ENCODE measurements around the gene CA10.

The CA10 gene

DNA sequence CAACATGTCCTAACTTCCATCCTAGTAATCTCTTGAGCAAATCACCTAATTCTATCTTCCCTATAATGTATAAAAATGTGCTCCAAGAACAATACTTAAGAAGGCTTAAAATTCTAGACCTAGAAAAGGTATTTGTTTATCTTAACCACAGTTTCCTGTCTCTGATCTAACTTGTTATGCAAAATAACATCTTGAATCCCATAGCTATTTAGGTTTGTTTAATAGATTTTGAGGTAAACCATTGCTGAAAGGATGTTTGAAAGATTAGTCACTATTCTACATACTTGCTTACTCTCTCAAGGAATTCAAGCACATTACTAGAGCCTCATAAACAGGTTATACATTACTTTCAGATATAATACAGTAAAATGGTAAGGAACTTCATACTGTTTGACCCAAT is 13.0 kb downstream of the CA10 start:
- ATAC-seq: no peak

DNA sequence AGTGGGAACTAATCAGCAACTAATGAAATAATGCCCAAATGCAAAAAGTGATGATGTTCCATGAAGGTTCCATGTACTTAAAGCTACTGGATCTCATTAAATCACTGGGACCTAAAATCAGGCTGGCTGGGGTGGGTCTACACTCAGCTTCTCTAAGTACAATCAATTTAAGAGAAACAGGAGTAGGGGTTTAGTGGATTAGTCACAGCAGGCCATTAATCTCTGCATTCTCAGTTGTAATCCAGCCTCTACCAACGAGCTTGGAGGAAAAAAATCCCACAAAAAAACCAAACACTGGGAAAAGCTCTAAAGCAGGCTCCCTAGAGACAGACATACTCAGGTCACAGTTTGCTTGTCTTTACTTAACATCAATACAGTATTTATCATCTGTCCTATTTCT is 15.0 kb downstream of the CA10 start:
- ATAC-seq: no peak

DNA sequence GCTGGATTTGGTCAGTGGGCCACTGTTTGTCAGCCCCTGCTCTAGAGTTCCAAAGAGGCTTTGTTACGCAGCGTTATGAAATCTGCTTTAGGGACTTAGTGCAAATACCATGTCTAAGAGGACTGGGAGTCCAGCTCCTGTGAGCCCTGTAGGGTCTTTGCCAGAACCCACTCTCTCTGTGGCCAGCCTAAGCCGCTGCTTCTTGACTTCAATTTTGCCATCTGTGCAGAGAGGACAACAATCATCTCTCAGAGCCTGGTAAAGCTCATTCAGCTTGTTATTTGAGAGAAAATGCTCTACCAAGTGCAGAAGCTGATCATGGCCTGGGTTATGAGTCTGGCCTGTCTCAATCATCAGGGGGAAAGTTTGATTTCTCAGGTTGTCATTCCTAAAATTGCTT is 17.9 kb downstream of the CA10 start:
- ATAC-seq: no peak

DNA sequence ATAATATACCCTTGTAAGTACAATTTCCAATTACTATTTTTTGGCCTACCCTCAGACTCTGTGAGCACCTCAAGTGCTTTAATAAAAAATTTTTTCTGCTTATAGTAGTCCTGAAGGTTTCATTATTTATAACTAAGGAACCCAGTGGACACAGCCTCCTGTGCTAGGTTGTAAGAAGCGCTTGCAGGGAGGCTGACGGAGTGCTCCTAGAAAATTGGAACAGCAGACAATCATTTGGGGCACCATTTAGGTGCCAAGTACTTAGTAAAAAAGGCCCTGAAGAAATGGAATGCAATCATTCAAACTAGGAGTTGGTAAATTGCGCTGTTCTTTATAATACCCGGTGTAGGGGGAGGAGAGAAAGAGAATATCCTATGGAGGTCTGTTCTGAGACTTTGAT is 19.8 kb downstream of the CA10 start:
- ATAC-seq: no peak

DNA sequence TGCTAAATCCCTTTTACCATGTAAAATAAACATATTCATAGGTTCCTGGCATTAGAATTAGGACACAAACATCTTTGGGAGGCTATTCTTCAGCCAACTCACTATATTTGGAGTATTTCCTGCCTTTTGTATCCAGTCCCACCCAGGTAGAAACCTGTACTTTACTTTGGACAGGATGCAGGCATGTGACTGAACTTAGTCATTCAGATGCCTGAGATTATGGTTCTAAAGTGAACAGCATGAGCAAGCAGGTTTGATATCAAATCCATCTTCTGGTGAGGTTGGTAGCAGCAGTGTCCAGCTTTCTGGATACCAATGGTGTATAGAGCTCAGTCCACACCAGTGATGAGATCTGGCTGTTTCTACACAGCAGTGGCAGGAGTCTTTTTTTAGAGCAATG is 20.2 kb downstream of the CA10 start:
- no peak for ATAC-seq

DNA sequence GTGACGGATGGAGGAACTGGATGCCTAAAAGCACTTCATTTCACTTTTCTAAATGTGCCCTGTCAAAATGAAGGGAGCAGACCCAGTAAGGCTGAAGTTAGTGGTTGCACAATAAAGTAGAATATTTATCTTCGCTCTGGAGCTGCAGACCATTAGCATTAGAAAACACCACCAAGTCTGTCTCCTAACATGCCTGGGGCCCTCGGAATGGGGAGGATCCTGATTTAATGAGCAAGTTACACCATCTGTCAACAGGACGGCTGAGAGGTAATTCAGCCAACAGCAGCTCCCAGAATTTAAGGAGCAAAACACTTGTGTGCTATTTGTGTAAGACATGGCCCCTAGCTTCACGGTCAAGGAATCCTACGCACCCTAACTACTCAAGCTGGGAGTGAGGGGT is 22.3 kb downstream of the CA10 start:
- ATAC-seq: no peak

DNA sequence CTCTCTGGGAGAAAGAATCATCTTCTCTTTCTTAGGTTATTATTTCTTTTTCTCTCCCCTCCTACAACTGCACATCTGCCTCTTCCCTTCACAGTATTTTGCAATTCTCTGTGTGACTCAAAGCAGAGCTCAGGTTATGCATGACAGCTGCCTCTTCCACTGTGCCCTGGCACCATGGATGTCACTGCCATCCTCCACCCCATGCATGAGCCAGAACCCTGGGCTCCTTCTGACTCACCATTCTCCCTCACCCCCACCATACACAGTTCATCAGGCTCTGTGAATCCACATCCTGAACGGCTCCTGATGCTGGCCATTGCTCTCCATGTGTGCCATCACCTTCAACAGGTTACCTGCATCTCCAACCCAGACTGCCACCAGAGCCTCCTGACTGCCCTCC is 23.9 kb downstream of the CA10 start:
- no peak for ATAC-seq

DNA sequence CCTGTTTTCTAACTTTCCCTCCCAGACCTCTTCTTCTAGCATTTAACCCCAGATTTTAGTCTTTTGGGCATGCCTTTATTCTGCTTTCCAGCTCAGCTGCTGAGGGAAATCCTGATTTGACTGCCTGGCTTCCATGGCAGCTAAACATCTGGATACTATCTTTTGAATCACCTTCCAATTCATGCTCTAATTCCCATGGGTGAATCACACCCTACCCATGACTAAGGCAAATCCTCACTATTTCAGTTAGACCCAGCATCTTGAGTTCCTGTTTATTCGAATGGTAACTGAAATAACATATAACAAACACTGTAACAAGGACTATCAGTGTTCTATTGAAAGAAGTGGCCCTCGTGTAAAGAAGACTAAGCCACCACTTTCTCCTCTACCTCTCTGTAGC is 29.8 kb downstream of the CA10 start:
- ATAC-seq: no peak

DNA sequence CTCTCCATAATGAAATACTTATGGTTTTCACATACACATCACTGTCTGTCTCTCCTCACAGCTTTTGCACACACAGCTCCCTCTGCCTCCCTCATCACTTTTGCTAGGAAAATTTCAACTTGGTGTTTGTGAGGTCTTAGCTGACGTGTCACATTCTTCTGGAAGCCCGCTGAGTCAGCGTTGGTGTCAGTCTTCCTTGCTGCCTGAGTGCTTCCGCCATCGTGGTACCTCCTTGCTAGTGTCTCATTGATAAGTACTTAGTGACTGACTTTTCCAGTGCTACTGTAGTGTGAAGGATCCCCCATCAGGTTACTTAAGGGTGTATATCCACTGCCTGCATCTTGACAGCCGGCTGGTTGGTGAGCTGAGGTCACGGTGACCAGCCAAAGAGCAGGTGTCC is 33.5 kb downstream of the CA10 start:
- no peak for ATAC-seq

DNA sequence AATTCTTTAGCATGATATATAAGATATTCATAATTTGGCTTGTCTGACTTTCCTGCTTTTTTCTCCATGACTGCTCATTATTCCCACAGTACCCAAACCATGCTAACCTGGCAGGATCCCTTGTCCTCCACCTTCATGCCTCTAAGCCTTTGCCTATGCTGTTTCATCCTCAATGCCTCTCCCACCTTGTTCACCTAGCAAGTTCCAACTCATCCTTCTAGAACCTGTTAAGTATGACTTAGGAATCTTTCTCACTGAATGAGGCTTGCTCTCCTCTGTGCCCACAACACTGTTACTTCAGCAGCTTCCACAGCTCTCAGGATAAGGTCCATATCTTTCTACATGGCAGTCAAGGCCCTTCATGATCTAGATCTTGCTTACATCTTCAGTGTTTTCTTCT is 34.0 kb downstream of the CA10 start:
- no peak for ATAC-seq

DNA sequence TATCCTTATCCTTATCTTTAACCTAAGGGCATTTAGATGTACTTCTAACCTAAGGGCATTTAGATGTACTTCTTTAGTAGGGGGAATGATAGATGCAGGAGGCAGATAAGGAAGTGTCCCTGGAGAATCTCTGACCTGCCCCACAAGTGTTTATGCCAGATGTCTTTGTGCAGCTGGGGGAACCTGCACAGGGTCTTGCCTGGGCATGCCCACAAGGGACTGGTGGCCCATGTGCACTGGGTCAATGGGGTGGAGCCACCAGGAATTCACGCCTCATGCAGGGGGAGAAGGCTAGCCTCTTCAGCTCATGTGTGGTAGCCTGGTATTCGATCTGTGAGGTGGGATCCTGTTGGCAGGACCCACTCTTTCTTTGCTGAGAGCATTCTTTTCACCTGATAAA is 38.0 kb downstream of the CA10 start:
- ATAC-seq: no peak

DNA sequence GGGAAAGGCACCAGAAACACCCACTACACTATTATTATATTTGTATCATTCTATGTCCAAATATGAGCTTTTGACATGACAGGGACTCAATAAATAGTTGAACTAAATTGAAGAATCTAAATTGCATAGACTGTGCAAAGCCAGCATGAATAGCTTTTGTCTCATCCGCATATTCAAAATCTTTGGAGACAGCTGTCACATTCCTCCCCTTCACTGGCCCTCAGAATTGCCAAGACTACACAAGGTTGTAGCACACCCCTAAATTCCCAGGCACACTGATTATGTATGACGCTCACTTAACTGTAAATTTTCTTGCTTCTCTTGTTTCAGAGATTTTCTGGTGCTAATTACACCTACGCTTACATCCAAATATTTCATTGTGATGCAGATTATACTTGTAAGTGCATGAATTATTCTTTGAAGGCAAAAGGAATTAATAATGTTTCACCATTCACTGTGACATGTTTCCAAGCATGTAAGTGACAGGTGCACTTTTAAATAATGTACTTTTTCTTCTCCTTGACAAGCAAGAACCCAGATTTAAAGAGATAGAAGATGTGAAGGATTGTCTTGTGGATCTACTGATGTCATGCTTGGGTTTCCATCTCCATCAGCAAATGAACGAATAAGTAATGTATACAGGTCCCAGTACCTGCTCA is 47.5 kb downstream of the CA10 start:
- ATAC-seq: no peak

DNA sequence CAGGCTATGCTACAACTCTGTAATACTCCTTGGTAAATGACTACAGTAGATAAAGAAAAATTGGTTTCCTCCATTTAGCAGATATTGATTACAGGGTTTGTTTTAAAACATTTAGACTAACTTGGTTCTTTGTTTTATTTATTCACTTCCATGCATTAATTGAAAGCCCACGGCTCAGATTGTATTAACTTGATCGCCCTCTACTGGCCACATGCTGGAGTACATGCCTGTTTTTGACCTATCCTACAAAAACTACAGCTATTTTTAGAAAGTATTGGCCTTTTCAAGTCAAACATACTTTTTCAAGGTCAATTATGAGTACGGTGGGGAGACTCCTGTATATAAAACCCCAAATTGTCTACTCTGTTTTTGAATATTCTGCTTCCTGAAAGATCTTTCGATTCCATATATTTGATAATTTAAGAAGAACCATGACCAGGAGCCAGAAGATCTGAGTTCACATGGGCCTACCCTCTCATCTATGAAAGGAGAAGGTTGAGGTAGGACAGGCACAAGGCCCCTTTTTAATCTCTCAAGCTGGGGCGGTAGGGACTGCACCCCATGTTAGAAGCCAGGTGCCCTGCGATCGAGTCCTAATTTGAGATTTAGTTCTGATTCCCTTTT is 51.8 kb downstream of the CA10 start:
- no peak for ATAC-seq

DNA sequence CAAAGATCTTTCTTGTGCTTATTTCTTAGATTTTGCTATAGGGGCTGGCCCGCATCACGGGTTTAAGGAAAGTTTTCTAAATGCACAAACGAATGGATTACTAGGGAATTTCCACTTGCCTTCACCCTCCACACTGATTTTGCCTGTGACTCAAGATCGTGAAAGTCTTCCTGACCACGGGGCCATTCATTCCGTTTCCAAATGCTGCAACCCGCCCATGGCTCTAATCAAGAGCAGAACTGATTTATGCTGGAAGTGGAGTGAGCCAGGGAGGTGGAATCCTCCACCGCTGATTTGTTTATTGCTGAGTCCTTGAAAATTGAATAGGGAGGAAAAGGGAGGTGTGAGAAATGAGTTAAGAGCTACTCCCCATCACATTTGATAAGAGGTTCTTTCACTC is 52.4 kb downstream of the CA10 start:
- ATAC-seq: no peak

DNA sequence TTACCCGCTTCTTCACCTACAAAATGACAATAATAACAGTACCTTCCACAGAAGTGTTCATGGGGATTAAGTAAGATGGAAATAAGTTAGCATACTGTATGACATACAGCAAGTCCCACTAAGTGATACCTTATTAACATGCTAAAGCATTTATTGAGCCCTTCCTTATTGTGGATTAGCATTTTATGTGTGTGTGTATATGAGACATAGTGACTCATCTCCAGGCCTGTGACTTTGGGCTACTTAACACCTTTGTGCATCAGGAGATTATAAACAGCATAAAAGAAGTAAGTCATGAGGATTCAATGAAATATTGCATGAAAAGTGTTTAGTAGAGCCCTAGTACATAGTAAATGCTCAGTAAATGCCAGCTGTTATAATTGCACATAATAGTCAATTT is 52.9 kb downstream of the CA10 start:
- no peak for ATAC-seq

DNA sequence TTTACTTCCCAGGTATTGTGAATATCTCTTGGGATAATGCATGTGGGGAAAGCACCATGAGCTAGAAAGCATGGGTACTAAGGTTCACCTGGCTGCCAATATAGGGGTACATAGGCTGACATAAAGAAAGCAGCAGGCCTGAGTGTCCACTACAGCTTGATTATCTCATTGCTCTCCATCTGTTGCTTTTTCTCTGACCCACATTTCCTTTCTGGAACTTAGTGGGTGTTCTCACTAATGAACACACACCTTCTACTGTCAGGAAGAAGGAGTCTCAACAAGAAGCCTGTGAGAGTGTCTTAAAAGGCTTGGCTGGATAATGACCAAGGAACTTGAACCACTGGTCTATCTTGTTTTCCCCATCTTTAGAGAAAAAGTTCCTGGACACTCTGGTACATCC is 62.5 kb downstream of the CA10 start:
- no peak for ATAC-seq

DNA sequence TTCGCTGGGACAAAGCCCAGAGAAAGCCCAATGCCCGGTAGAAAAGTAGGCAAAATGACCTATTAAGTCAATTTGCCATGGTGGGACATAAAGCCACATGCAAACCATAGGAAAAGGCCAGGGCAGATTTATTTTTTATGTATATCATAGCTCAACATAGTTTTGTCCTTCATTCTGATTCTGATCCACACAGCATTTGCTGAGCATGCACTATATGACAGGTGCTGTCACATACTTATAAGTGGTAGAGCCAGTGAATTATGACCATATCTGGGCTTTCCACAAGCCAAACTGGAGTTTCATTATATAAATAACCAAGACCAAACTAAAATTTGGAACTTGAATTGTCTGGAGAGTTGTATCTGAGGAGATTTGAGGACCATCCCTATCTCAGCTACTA is 74.3 kb downstream of the CA10 start:
- ATAC-seq: no peak

DNA sequence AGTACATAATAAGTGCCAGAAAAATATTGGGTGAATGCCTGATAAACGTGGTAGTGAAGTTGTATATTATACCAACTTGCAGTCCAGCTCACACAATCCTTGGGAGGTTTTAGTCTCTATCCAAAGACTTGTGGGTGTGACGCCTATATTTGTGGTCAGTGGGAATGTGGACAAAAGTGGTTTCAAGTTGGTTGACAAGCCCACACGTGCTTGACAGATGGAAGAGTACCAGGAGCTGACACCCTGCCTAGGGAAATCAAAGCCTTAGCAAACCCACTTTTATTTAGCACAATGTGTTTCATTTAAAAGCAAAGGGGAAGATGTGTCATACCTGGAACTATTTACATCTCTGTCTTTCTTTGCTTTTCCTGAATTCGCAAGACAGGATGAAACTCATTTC is 79.0 kb downstream of the CA10 start:
- ATAC-seq: no peak

DNA sequence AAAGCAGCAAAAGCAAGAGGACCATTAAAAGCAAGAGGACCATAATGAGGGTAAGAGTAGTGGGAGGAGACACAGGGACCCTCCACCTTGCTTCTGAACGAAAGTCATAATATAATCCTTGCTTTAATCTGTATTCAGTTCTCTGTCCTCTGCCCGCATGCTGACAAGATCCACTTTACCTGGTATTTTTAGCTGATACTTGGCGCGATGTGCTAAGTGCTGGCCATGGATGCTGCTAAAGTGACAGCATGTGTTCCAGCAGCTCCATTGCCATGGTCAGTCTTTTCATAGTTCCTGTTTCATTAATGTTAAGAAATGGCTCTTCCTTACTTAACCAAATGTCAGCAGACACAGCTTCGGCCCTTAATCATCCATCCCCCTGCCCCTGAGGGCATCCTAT is 86.8 kb downstream of the CA10 start:
- no peak for ATAC-seq

DNA sequence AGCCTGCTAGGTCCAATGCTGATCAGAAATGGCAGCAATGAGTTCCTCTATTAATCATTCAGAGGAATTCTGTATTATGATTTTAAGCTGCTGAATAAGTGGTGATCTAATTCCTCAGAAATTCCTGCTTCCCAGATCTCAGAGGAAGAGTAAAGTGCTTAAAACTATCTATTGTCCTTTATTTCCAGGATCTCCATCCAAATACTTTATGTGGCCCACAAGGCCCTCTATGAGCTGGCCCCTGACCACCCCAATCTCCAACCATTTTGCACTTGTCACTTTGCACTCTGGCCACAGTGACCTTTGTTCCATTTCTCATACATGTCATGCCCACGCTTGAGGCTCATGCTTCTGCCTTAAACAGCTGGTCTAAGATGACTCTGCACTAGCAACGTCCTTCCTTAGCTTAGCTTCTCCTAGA is 93.7 kb downstream of the CA10 start:
- ATAC-seq: no peak

DNA sequence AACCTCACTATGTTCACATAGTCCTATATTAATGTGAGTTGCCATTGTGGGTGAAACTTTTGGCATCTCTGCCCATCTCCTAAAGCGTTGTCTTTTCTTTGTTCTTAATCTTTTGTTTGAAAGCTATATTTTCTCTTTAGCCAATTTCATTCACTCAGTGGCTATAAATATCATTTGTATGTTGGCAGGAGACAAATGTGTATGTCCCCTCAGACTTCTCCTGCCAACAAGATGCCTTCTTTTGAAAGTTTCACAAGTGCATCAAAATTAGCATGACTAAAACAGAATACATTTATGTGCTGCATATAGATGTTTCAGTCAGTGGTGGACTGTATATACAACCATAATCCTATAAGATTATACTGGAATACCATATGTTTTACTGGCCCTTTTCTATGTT is 109.0 kb downstream of the CA10 start:
- no peak for ATAC-seq

DNA sequence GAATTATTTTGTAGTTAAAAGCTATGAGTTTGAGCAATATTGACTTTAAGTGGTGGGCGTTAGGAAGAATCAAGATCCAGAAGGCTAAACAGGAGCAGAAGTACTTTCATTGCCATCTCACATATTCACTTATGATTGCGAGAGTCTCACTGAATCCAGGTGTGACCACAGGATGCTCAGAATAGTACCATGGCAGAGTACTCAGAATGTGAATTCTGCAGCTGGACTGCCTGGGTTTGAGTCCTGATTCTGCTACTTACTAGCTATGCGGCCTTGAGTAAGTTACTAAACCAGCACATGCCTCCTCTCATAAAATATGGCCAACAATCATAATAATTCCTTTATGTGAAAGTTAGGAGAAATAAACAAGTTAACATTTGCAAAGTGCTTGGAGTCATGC is 109.5 kb downstream of the CA10 start:
- no peak for ATAC-seq

DNA sequence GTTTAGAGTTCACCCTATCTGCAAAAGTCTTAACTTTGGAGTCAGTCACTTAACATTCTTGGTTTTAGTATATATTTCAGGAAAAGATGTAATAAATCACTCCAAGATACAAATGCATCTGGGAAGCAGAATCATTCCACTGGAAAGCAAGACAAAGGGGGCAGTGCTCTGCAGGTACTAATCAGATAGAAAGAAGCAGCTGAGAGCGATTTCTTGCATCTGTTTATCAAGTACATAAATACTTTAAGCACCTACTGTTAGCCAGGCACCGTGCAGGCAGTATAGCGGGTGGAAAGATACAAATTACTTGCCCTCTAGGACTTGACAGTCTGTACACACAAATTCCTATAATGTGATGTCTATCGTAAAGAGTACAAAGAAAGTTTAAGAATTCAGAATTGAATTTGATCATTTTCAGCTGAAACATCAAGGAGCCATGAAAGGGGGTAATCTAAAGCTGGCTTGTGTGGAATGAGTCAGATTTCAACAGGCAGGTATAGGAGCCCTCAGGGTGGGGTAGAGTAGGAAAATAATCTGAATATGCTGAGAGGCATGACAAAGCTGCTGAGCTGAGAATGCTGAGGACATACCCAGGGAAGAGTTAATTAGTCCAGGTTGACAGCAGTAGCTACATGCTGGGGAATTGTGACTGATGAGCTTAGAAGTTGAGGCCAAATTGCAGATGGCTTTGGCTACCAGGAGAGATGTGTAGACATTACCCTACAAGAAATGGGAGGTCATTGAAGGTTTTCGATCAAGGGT is 110.2 kb downstream of the CA10 start:
- no peak for ATAC-seq

DNA sequence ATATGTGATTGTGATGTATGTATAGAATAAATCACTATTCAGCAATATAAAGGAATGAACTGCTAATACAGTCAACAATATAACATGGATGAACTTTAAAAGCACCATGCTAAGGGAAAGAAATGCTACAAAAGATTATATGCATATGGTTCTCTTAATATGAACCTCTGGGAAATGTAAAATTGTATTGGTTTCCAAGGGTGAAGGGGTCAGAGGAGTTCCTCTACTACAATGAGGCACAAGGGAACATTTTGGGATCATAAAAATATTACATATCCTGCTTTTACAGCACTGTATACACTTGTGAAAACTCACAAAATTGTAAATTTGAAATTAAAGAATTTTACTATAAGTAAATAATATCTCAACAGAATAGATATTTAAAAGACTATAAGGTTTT is 111.4 kb downstream of the CA10 start:
- no peak for ATAC-seq
